CD4-positive, alpha-beta memory T cell (primary cell): Measurements from ENCODE around the gene HMGCS2. TPM values are rescaled to one million over a fixed set of nuclear protein-coding genes. Genes with fewer than 3 reads are reported as not detected.

ENCODE experiments used
- polyA plus RNA-seq, 2 donors: library from polyadenylated mRNA; unstranded; fragments of 300-500 nt; fragmentation: Illumina TruSeq; gene quantifications; one replicate each; pipeline ENCODE4 v1.2.3, GENCODE V29; 2021
- total RNA-seq, 2 experiments: library from RNA; stranded (reverse); gene quantifications; one replicate each; pipeline ENCODE4 v1.2.3, GENCODE V29; 2021

The HMGCS2 gene
- total and polyA plus RNA-seq, 4 experiments from 2014 or later: not detected

Other genes with a start within 250 kb of the HMGCS2 start
- under 1 TPM; 0.06 to 0.22 TPM for gene ZNF697, start 120.6 kb downstream of the HMGCS2 start, total RNA-seq
- not detected for gene ZNF697, start 120.6 kb downstream of the HMGCS2 start, polyA plus RNA-seq
- gene PHGDH, start 57.0 kb downstream of the HMGCS2 start, total RNA-seq: 1 to 10 TPM; 1.5 to 3.1 TPM
- gene PHGDH, start 57.0 kb downstream of the HMGCS2 start, polyA plus RNA-seq: 1 to 10 TPM; 2.7 to 2.8 TPM
- under 1 TPM in 1 of 2 experiments, not detected in 1; 0.25 TPM for gene REG4, start 42.6 kb upstream of the HMGCS2 start, total RNA-seq
- gene REG4, start 42.6 kb upstream of the HMGCS2 start, polyA plus RNA-seq: under 1 TPM in 1 of 2 donors, not detected in 1; 0.18 TPM
- not detected for gene ADAM30, start 127.6 kb upstream of the HMGCS2 start, total RNA-seq
- gene ADAM30, start 127.6 kb upstream of the HMGCS2 start, polyA plus RNA-seq: not detected